ENCODE results near the gene RHOG.

- TF ChIP-seq POLR2A (IDR thresholded peaks at IDR 0.05): no peak
- no peak for TF ChIP-seq CTCF (IDR thresholded peaks at IDR 0.05)
Measured at GRCh38 chr11:3832816-3833215, 7.9 kb downstream of the RHOG start.
